Thoracic aorta (tissue), 2 donors: Measurements from ENCODE around the gene AUNIP. TPM values are rescaled to one million over a fixed set of nuclear protein-coding genes. Genes with fewer than 3 reads are reported as not detected.

Experiments
- ATAC-seq: fragments of 150-250 bp; one replicate; pipeline ENCODE4 v1.8.0; 2017; ENCODE audit warnings: low read depth; ENCODE audit not compliant: insufficient number of reproducible peaks, low FRiP score
- DNase-seq: peaks from one replicate; pipeline ENCODE4 v3.0.0-alpha.2; 2020; ENCODE audit warnings: low spot score
- H3K27ac ChIP-seq, 2 donors: fragments of 200-600 bp; sonication (generic); 1 replicate in 1 of 2; 2 replicates in 1 of 2; pipeline ENCODE4 v1.5.1; 2016; ENCODE audit warnings: mild to moderate bottlenecking in 2 of 2, moderate library complexity in 2 of 2
- H3K27me3 ChIP-seq: fragments of 200-600 bp; sonication (generic); replicated peaks from 2 replicates; pipeline ENCODE4 v1.6.0; 2016; ENCODE audit warnings: mild to moderate bottlenecking; ENCODE audit not compliant: insufficient read depth
- H3K36me3 ChIP-seq: fragments of 200-600 bp; sonication (generic); one replicate; pipeline ENCODE4 v1.5.1; 2016
- H3K4me1 ChIP-seq, 2 donors: fragments of 200-600 bp; sonication (generic); 1 replicate in 1 of 2; 2 replicates in 1 of 2; pipeline versions ENCODE4 v1.5.1 to v1.6.0; 2016; ENCODE audit warnings: low read depth in 2 of 2, mild to moderate bottlenecking in 1 of 2; ENCODE audit not compliant: control insufficient read depth in 1 of 2
- H3K4me3 ChIP-seq: fragments of 200-600 bp; sonication (generic); 2 replicates; pipeline ENCODE4 v1.5.1; 2016; ENCODE audit warnings: mild to moderate bottlenecking
- H3K9me3 ChIP-seq: fragments of 200-600 bp; sonication (generic); 2 replicates; pipeline ENCODE4 v1.5.1; 2016
- CTCF ChIP-seq: fragments of 200-600 bp; sonication (generic); IDR thresholded peaks from one replicate; pipeline ENCODE4 v1.5.1; 2019; ENCODE audit warnings: antibody characterized with exemption
- total RNA-seq, 2 donors: library from RNA; depleted of rRNA; stranded (reverse); fragments of >200 nt; gene quantifications; one replicate each; pipeline versions ENCODE4 v1.1.0 to v1.2.3, GENCODE V29; 2016

The AUNIP gene
- total RNA-seq, 2 donors from 2014 or later: not detected

GRCh38 chr1:25802915-25803314 lies 56.3 kb downstream of the AUNIP start:
- H3K27me3 ChIP-seq: no peaks in the 10 kb centered on the region
- DNase-seq (no peak), ATAC-seq (no peak)
- H3K4me3 ChIP-seq: no peak overlapping the region
- no peak overlapping the region for H3K27ac ChIP-seq
- H3K4me1 ChIP-seq: peaks cover 38 to 78% of the 10 kb centered on the region in 2 donors
- no peaks in the 10 kb centered on the region for H3K9me3 ChIP-seq
- TF ChIP-seq CTCF: no peak
- peaks cover 4% of the 10 kb centered on the region for H3K36me3 ChIP-seq

GRCh38 chr1:25800703-25801377 lies 58.4 kb downstream of the AUNIP start:
- Histone ChIP-seq H3K9me3 (no peaks in the 10 kb centered on the region), H3K27me3 (no peaks in the 10 kb centered on the region), H3K27ac (peak overlapping the region; percentile 74 to 79), H3K4me1 (peaks cover 31 to 67% of the 10 kb centered on the region in 2 donors), H3K4me3 (peak overlapping the region; percentile 86), H3K36me3 (peaks cover 4% of the 10 kb centered on the region)
- ATAC-seq (no peak), DNase-seq (no peak)
- TF ChIP-seq CTCF: no peak

DNA sequence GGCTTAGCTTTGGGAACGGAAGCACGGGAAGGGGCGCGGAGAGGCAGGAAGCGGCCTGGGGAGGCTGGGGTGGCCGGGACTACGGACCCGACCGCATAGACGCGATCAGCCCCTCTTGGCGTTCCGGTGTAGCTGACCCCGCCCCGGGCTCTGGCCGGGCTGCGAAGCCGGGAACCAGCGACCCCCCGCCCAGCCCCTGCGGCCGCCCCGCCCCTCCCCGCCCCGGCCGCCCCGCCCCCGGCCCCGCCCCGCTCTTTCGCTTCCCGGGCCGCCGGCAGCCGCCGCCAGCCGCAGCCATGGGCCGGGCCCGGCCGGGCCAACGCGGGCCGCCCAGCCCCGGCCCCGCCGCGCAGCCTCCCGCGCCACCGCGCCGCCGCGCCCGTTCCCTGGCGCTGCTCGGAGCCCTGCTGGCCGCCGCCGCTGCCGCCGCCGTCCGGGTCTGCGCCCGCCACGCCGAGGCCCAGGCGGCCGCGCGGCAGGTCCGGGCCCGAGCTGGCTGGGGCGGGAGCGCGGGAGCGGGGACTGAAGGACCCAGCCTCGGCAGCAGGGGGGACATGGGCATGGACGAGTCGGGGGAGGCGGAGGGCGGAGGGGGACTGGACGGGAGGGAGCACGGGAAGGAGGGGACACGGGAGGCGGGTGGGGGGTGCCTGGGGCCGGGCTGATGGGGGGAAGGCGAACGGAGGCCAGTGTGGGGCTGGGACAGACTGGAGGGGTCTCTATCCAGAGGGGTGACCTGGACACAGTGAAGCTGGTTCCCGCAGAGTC lies 59.1 kb downstream of the AUNIP start, which contains the start of gene SELENON:
Gene SELENON (plus strand): TSS at position 259 of the 768 bp plus-strand sequence. CDS start 38 bp downstream, at position 297.
- peak; percentile 45 for ATAC-seq

DNA sequence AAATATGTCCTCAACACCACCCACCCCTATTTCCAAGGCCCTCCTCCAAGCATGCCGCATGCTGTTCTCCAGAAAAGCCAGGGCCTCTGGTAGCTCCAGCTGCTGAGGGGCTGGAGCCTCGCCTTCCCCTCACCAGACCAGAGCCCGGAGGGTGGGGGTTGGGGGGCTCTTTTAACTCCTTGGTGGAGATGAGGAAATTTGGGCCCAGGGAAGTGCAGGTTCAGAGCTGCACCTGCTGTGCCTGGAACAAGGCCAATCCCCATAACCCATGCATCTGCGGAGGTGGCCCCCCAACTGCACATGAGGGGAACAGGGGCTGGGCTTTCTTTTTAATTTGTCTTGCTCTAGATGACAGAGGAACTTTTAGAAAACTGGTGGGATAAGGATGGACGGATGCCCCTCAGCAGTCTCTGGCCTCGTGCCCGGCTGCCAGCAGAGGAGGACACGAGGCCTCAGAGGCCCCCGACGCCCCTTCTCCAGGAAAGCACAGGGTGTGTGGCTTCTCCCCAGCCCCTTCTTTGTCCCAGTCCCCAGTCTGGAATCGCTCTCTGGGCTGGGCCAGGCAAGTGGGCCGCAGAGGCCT lies 59.8 kb downstream of the AUNIP start:
- Histone ChIP-seq H3K27me3 (no peaks in the 10 kb centered on the region), H3K9me3 (no peaks in the 10 kb centered on the region), H3K4me1 (peaks cover 20 to 53% of the 10 kb centered on the region in 2 donors), H3K27ac (peak overlapping the region; percentile 88 to 90), H3K4me3 (peak overlapping the region; percentile 75), H3K36me3 (no peaks in the 10 kb centered on the region)
- TF ChIP-seq CTCF: no peak
- DNase-seq (no peak), ATAC-seq (peak; percentile 25)

More for the DNA sequence above, 59.1 kb downstream of the AUNIP start, which contains the start of gene SELENON:
- H3K4me3 ChIP-seq: peak within 1 kb of the TSS; percentile 86
- H3K36me3 ChIP-seq: peaks cover 4% of the 10 kb centered on the region
- no peak for DNase-seq
- peaks cover 24 to 60% of the 10 kb centered on the region in 2 donors for H3K4me1 ChIP-seq
- no peaks in the 10 kb centered on the region for H3K27me3 ChIP-seq
- TF ChIP-seq CTCF: no peak
- peak within 1 kb of the TSS; percentile 88 to 90 for H3K27ac ChIP-seq
- H3K9me3 ChIP-seq: no peaks in the 10 kb centered on the region
